ENCODE results near the gene PDE4D.

Gene PDE4D

DNA sequence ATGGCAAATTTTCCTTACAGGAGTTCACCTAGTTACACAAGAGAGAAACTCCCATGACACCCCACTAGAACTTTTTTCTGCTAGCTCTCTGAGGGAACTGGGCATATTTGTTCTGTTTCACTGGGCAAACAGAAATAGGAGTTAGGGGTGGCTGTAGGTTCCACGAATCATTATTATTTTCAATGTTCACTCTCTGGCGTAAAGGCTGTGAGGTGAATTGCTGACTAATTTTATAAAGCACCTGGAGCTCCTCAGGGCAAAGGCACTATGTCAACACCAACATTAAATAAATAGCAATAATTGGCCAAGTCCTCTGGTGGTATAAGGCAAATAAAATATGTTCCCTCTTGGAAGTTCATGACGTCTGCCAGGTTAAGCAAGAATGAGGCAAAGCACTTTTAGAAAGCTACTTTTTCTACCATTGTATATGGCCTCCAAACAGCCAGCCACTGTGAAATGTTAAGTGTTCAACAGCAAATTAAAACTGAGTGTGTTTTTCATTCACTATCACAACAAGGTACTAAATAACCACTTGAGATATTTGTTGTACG lies 344.6 kb downstream of the PDE4D start:
- no peak for DNase-seq (ENCODE audit: low read depth in 2 of 2)

DNA sequence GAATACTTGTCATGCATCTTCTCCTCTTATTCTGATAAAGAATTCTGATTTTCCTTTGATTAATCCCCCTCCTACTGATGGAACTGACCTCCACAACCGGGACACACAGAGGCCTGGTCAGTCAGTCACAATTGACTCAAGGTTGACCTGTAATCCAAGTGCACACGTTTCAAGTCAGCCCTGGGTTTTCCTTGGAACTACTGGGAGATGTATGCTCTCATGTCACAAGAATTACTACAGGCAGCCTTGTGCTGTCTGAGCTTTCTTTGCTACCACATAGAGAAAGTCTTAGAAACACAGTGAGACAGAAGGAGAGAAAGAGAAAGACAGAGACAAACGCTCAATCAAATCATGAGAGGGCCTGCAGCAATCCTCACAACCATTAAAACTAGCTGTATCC lies 345.8 kb downstream of the PDE4D start:
- DNase-seq (ENCODE audit: low read depth in 2 of 2): no peak

DNA sequence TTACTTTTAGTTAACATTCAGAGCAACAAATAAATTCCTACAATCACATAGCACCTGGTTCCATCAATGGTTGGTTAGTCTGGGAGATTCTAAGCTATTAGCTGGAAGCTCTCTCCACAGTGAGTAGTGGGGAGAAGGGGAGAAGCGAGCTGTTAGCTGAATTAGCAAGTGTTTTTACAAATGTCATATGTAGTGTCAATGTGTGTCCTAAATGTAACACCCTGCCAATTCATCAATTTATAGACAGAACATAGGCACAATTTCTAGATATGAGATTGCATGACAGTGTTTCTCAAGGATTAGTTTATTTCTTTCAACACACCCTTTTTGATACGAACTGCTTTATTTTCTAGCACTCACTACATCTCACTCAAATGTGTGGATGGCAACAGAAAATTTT lies 349.0 kb downstream of the PDE4D start:
- DNase-seq (ENCODE audit: low read depth in 2 of 2): no peak

DNA sequence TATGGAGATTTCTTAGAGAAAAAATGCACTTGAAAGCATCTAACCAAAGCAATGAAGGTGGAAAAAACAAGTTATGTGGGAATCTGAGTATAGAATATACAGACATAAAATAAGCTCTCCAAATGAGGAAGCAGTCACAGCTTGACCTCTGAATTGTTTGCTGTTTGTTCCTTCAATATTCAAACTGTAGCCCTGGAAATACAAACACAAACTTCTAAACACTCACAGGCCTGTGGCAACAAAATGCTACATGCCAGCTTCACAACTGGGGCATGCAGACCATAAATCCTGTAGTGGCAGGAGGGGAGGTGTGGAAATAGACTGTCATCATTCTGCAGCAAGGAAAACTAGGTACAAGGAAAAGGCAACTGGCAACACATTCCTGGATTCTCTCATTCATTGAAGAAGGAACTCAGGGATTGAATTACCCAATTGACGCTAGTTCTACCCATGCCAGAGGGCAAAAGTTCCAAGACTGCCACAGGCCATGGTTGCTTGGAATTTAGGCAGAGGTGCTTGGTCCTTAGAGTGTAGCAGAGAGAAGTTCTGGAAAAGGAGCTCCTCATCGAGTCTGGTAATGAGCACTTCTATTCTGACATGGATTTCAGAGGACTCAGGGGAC lies 349.6 kb downstream of the PDE4D start:
- DNase-seq (ENCODE audit: low read depth in 2 of 2): no peak

DNA sequence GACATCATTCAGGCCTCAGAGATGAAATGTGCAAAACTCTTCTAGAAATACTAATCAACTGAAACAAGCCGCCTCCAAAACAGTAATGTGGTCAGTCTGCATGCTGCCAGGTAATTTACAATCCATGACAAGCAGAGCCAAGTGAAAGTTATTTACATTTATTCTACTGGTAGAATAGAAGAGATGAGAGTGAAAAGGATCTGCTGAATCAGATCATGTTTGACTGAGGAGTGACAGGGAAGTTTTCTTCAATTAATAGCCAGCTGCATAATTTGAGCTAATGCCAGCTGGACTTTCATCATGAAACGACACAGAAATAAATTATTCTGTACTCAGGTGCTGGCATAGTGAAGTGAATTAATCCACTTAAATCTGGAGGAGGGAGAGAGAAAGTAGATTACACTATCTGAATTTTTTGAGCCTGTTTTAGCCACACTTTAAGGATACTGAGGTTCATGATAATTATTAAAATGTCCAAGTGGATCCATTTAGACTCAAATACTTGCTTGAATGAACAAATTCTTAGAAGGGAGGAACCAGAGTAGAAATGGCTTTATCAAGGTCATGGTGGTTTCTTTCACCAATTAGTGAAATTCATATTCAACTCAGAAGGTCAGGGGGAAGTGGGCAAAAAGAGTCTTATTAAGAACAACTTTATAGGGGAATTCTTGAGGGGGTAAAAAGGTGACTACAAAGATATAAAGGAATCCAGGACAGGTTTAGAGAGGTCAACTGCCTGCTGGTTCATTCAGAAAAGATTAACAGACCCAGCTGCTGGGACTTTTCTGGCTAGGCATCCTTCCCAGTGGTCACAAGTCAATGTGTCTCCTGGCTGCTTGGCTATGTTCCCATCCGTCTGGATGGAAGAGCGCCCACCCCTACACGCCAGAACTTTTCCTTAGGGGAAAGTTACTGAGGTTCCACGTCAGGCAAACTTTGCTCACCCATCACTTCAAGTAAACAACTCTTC lies 350.4 kb downstream of the PDE4D start:
- no peak for DNase-seq (ENCODE audit: low read depth in 2 of 2)

DNA sequence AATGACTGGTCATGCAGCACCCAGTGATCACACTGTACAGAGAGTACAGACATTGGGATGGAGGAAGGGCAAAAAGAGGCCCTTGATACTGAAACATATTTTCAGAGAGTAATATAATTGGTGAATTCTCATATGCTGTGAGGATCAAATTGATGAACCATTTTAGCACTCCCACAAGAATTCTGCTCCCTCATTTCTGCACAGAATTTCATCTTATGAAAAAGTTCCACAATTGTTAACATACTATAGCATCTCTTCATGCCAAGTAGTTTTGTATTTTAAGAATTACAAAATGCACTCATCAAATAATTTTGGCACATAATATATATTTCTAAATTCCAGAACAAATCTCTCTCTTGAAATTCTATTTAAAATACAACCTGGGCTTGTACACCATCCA lies 351.2 kb downstream of the PDE4D start:
- DNase-seq (ENCODE audit: low read depth in 2 of 2): no peak

DNA sequence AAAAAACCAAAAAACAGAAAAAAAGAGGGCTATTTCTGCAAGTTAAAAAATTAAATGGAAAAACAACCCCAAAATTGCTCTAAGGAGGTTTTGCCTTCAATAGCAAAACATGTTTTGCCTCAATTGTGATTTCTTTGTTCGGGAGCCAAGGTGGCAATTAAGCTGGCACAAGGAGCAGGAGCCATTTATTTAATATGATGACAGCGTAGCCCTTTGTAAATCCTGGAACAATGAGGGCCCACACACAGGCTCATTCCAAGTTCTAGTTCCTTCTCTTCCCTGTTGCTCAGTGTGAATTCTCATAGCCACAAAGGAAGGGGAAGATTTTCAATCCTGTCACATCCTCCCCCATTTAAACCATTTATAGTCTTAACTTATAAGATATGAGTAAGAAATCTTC lies 353.2 kb downstream of the PDE4D start:
- DNase-seq (ENCODE audit: low read depth in 2 of 2): no peak

DNA sequence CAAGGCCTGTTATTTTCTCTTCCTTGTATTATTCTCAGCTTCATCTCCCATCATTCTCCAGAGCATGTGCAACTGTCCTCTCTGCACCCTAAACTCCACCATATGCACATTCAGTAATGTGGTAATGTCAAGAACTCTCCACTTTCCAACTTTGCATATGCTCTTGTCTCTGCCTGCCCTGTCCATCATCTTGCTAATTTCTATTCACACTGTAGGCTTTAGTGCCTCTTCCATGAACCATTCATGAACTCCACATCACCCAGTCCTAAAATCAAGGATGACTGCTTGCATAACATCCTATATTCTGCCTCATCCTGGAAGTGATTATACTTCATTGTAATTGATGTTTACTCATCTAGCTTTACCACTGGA lies 354.8 kb downstream of the PDE4D start:
- DNase-seq (ENCODE audit: low read depth in 2 of 2): no peak

DNA sequence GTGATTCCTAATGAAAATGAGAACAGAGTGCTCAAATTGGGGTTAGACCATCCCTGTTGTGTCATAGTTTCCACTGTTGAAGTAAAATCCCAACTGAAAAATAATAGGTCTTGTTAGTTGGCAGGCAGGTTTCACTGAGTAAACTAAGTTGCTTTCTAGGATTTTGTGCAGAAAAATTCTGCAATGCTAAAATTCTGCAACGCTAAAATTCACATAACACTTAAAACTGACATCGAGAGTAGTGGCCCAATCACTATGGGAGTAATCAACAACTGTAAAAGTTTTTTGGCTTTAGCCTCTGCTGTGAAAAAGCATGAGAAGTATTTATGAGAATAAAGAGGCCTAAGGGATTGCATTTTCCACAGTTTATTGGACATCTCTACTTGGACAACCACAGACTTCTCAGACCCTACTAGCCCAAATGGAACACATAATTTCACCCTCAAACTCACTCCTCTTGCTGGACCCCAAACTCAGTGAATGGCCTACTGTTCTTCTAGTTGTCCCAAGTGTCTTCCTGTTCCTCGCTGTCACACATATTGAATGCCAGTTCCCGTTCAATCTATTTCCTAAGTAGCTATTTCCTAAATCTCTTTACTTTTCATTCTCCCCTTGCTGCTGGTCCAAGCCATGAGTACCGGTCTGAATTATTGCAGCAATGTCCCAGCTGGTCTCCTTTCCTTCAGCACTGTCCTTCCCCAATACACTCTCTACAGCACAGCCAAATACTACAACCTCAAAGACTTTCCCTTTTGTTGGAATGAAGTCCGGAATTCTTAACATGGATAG lies 355.4 kb downstream of the PDE4D start:
- no peak for DNase-seq (ENCODE audit: low read depth in 2 of 2)

DNA sequence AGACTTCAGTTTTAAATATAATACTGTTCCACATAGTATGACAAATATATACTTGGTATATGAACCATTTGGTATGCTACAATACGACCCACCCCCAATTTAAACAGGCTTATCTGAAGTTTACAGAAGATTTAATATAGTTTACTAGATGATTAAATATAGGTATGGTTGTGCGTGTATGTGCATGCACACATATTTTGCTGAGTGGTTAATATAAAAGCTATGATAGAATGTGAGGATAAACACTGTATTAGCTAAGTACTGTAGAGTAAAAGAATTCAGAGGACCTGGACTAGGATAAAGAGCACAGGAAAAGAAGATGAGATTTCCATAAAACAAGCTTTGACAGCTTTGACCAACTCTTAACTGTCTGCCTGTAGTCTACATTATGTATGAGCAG lies 356.7 kb downstream of the PDE4D start:
- no peak for DNase-seq (ENCODE audit: low read depth in 2 of 2)

DNA sequence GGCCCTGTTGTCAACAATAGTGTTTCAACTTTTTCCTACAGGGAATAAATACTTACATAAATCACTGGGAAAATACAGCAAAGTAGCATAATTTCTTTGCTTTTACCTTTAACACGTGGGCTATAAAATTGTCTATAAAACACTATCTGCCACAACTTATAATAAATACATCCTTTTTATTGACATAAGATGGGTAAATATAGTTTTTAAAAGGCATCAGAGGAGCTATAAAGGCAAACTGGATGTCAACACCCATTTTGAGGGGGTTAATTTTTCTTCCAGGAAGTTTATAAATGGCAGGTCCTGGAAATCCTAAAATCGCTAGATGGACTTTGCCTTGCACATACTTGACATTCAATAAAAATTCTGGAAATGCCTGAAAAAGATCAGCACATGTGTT lies 358.0 kb downstream of the PDE4D start:
- DNase-seq (ENCODE audit: low read depth in 2 of 2): no peak

DNA sequence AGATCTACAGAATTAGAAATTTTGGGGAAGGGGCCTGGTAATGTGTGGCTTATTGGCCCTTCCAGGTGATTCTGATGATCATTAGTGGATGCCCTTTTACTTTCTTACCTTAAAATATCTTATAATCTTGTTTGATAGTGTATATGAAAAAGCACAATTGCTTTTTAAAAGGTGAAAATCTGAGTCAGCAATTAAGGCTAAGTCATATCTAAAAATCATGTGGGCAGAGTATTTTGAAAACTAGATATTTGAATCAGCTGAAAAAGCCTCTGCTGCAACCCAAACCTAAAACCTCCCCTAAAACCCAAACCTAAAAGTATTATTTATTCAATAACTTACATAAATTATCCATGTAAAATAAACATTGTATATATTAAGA lies 359.8 kb downstream of the PDE4D start:
- DNase-seq (ENCODE audit: low read depth in 2 of 2): no peak

DNA sequence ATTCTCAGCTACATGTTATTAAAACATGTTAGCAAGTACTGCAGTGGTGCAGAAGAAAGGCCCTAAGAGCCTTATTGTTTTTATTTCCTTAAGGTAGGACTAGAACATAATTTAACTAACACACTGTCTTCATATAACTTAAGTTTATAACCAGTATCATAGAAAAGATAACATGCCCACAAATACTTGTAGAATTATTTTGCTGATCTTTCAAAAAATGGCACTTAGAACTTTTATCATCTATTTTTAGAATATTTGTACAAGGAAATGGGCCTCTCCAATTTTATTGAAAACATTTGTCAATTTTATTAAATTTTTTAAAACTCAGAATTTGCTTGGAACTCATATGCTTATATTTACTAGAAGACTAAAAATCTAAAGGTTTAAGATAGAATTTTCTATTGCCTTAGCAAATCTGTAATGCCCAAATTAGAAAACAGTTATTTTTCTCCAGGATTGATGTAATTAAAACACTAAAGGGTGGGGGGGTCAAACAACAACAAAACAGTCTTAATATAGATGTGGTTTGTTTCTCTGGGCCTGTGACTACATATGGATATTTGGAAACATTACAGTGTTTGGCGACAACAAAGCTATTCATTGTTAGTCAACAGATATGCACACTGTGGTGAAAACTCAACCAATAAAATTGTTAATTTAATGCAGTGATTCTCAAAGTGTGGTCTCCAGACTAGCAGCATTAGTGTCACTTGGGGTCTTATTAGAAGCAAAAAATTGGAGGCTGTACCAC lies 360.4 kb downstream of the PDE4D start:
- no peak for DNase-seq (ENCODE audit: low read depth in 2 of 2)

DNA sequence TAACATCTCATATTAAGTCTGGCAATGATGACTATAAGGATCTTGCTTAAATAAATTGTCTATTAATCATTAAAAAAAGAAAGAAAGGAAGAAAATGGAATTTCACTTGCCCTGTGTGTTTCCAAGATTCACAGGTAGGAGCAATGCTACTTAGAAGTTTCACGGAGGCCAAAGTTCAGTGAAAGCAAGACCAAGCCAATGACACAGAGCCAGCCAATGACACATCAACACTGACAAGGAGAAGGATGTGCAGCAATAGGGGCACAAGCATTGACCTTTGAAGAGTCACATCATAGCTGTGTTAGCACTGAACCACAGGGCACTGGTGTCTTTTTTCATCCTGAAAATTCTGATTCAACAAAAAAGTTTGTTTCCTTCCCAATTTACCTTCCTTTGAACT lies 364.3 kb downstream of the PDE4D start:
- DNase-seq (ENCODE audit: low read depth in 2 of 2): no peak

DNA sequence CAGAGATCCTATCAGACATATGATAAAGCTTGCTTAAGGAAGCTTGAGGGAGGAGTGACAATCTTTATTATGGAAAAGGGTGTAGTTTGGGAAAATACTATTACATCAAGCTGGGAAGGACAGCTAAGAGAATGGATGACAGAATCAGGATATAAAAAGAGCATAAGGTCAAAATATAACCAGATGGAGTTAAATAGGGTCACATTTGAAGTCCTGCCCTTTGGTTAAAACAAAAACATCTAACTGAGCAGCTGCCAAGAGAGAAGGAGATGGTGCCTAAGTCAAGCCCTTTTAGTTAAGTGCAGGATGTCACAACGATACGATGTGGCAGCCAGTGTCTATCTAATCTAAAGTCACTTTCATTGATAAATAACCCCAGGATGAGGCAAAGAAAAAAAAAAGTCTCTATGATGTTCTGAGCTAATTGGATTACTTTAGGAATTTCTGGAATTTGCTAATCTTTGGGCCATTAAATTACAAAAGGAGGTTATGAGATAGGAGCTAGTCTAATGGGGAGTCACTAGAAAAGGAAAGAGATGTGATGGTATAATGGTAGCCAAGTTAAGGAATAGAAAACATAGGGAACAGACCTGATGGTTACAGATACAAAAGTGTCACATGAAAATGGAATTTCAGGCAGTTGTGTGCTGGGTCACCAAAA lies 365.2 kb downstream of the PDE4D start:
- no peak for DNase-seq (ENCODE audit: low read depth in 2 of 2)

DNA sequence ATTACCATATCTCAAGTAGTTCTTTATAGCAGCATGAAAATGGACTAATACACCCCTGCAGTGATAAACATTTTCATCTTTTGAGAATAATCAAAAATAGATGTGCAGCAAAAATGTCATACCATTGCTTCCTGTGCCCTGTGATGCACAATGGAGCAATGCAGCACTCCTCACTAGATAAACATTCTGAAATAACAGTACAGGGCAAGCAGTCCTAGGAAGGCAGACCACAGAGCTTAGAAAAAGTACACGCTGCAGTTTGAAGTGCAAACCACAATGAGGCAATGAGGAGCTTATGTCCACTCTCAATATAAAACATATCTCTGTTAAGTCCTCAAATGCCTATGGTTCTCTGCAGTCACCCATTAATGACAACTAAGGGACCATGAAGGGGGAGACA lies 367.6 kb downstream of the PDE4D start:
- DNase-seq (ENCODE audit: low read depth in 2 of 2): no peak

DNA sequence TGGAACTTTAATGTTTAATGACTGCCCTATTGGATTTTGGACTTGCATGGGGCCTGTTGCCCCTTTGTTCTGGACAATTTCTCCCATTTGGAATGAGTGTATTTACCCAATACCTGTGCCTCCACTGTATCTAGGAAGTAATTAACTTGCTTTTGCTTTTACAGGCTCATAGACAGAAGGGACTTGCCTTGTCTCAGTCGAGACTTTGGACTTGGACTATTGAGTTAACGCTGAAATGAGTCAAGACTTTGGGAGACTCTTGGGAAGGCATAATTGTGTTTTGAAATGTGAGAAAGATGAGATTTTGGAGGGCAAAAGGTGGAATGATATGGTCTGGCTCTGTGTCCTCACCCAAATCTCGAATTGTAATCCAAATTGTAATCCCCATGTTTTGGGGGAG lies 368.2 kb downstream of the PDE4D start:
- DNase-seq (ENCODE audit: low read depth in 2 of 2): no peak

DNA sequence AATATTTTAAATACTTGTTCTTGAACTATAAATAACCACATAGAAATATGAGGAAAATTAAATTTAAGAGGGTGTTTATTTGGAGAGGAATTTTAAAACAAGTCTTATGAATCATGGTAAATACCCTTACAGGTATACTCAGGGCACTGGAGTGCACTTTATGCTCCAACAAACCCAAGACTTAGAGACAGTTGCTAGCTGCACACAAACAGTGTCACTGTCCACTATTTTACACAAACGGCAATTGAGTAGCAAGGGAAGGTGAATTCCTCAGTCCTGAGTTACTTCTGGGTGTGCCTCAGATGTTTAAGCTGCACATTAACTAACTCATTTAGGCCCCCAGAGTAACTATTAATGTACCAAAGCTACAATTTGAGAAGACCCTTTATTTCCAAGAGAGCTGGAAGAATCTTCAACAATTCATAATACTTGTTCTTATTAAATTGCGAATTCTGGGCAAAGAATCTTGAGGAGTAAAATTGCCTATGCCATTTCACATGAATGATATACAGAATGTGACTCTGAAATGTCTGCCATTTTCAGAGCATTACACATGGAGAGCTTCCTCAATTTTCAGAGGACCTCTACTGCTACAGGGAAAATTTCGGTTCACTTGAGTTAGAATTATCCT lies 371.2 kb downstream of the PDE4D start:
- no peak for DNase-seq (ENCODE audit: low read depth in 2 of 2)

DNA sequence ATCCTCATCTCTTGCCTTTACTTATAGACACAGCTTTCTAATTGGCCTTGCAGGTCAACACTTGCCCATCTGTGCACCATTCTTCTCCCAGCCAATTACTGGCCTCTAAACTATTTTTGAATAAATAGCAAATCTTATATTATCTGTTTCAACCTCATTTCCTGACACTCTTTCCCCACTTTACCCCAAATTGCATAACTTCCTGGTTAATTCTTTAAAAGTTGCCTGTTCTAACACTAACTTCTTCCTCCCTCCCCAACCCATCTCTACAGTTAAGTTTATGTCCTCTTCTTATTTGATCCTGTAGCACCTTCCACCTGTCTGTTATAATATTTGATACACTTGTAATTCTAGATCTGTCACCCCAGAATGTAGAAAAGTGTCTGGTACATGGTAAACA lies 372.1 kb downstream of the PDE4D start:
- no peak for DNase-seq (ENCODE audit: low read depth in 2 of 2)

DNA sequence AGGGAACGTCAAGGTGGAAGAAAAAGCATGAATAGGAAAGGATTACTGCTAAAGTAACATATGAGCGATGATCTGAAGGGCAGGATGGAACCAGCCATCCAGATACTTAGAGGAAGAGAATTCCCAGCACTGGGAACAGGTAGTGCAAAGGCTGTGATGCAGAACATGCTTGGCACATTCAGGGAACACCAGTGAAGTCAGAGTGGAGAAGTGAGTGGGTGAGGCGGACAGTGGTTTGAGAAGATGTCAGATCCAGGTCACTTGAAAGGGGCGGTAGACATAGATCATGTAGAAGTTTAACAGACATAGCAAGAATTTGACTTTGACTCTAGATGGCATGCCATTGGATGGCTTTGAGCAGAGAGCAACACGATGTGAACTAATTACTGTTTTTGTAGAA lies 374.2 kb downstream of the PDE4D start:
- no peak for DNase-seq (ENCODE audit: low read depth in 2 of 2)
